MM.1S (cell line): ENCODE data around the gene RALGPS2.

Source experiments
- CTCF ChIP-seq: fragments of 300-600 bp; sonication (generic); IDR thresholded peaks from 2 replicates; pipeline ENCODE4 v1.5.1; 2016; ENCODE audit warnings: antibody characterized with exemption, low read length, mixed read lengths
- EZH2 ChIP-seq: fragments of 300-600 bp; sonication (generic); optimal IDR thresholded peaks from 2 replicates; pipeline ENCODE3; 2017; ENCODE audit warnings: low read depth, mild to moderate bottlenecking, antibody characterized with exemption, low read length, mixed read lengths

GRCh38 chr1:178871551-178872320, 146.7 kb downstream of the RALGPS2 start:
- TF ChIP-seq CTCF (no peak), EZH2 (no peak)
